ENCODE data around the gene RCC1.
"Not testable (repeated sequence)": the region's sequence is repeated elsewhere in the genome, so short reads cannot be mapped to it uniquely, and the experiment has no call there.

RCC1 gene

DNA sequence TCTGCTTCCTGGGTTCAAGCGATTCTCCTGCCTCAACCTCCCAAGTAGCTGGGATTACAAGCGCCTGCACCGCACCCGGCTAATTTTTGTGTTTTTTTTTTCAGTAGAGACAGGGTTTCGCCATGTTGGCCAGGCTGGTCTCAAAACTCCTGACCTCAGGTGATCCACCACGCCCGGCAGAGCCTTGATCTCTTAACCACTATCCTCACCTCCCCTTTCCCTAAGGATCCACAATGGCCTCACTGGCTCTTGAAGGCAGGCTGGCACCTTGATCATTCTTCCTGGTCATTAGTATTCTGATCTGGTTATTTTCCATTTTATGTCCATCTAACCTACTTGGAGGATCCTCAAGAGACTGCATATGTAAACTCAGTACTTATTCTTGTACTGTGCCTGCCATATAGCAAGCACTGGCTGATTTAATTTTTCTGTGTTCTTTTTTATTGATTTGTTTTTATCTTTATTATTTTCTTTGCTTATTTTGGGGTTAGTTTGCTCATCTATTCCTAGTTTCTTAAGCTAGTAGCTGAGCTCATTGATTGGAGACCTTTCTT lies 6.3 kb downstream of the RCC1 start:
- no peak for DNase-seq

DNA sequence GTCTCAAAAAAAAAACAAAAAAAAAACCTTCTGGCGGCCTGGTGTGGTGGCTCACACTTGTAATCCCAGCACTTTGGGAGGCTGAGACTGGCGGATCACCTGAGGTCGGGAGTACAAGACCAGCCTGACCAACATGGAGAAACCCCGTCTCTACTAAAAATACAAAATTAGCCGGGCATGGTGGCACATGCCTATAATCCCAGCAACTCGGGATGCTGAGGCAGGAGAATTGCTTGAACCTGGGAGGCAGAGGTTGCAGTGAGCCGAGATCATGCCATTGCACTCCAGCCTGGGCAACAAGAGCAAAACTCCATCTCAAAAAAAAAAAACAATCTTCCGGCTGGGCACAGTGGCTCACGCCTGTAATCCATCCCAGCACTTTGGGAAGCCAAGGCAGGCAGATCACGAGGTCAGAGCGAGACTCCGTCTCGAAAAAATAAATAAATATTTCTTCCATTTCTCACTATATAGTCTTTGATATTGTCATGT lies 8.6 kb downstream of the RCC1 start:
- not testable (repeated sequence) for DNase-seq

DNA sequence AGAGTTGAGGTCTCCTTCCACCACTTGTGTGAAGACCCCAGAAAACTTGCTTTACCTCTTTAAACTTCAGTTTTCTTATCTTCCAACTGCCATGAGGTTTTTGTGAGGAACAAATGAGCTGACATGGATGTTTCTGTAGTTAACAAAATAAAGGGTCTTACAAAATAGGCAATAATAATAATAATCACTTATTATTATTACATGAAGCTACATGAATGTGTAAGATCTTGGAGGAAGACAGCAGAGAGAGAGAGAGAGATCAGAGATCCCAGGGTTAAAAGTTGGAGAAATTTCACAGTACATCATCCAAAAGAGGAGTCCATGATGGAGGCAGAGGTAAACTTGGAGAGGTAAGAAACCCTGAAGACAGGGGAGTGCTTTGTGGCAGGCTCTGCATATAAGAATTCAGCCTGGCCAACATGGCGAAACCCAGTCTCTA lies 10.7 kb downstream of the RCC1 start:
- DNase-seq, result no peak

DNA sequence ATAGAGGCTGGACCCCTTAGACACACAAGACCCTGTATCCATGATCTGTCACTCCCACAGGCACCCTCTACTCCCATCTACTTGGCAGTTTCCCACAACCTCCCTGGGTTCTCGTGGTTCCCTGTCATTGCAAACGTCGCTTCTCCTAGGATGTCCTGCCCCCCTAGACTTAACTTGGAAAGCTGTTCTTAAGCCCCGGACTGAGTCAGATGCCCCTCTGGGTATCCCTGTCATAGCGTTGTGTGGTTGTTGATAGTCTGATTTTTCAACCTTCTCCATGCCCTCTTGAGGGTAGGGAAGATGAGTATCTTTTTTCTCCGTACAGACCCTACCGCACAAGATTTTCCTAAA lies 11.8 kb downstream of the RCC1 start:
- DNase-seq, result no peak

DNA sequence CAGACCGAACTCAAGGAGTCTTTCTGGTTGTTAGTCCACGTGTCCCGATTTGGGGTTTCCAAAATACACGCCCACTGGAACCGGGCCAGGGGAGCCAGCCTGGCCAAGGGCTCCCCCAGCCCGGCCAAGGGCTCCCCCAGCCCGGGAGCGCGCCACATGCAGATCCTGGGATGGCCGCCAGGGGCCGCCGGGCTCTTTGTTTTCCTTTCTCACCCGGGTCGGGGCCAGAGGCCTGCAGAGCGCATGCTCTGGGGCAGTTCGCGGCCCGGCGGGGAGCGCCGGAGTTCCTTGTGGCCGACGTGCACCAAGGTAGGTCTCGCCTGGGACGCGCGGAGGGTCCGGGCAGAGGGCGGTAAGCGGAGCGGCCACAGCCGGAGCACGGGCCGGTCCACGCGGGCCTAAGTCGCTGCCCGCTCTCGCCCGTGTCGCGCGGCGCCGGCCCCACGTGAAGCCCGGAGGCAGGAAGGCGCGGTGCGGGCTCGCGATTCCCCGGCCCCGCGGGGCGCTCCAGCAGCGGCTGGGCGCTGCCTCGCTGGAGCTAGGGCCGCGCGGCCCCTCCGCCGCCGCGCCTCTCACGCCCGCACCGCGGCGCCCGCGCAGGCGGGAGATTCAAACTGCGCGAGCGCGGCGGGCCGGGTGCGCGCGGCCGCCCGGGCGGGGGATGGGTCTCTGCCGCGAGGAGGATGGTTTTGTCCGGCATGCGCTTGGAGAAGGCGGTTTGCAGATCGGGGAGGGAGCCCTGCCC lies 12.3 kb downstream of the RCC1 start:
- peak; percentile 92 for DNase-seq

DNA sequence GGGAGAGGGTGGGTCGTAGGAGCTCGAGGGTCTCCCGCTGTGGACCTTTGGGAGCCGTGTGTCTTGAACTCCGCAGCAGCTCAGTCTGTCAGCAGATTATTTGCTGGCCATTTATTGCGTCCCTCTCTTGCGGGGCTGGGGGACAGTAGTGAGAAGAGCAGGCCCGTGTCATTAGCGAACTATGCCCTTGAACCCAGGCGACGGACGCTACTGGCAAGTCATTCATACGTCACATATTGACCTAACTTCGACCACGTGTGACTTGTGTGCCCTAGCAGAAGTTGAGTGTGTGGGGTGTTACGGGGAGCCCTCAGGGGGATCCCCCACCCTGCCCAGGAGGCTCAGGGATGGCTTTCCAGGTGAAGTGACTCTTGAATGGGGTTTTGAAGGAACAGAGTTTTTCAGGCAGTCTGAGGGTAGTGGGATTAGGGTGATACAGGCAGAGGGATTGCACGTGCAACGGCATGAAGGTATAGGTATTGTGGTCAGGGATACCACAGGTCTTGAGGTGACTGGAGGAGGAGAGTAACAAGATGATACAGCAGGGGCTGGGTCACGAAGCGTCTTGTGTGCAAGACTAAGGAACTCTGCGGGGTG lies 13.0 kb downstream of the RCC1 start:
- DNase-seq, result no peak

DNA sequence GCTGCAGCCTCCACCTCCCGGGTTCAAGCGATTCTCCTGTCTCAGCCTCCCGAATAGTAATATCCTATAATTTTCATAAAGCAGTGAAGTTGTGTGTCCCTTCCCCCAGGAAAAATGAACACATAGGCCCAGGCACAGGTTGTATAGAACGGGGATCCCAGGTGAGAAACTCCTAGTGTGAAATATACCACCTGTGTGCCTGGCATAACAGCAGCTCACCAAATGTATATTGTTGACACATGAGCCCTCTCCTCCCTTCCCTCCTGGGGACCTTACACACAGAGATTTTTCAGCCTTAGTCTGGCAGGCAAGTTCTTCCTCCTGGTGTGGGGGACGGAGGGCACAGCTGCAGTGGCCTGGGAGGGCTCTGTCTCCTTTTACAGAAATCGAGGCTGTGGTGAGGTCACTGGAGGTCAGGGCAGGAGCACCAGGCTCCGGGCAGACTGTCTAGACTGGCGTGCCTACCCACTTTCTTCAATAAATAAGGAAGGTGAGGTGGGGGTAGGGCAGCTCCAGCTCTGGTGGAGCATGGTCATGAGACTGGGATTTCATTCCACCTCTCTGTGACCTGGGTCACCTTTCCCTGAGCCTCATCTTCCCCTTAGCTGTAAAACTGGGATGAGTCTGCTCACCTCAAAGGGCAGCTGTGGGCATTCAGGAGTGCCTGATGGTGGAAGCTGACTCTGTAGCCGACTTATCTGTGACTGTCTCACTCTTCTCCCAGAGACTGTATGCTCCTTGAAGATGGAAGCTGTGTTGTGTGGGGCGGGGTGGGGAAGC lies 14.3 kb downstream of the RCC1 start:
- DNase-seq, result no peak

DNA sequence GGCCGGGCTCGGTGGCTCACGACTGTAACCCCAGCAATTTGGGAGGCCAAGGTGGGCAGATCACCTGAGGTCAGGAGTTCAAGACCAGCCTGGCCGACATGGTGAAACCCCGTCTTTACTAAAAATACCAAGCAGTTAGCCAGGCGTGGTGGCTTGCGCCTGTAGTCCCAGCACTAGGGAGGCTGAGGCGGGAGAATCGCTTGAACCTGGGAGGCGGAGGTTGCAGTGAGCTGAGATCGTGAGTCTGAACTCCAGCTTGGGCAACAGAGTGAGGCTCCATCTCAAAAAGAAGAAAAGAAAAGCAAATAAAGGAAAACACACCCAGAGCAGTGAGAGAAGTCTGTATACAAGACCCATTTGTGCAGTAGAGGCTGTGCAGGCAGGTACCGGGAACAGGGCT lies 15.0 kb downstream of the RCC1 start:
- not testable (repeated sequence) for DNase-seq

DNA sequence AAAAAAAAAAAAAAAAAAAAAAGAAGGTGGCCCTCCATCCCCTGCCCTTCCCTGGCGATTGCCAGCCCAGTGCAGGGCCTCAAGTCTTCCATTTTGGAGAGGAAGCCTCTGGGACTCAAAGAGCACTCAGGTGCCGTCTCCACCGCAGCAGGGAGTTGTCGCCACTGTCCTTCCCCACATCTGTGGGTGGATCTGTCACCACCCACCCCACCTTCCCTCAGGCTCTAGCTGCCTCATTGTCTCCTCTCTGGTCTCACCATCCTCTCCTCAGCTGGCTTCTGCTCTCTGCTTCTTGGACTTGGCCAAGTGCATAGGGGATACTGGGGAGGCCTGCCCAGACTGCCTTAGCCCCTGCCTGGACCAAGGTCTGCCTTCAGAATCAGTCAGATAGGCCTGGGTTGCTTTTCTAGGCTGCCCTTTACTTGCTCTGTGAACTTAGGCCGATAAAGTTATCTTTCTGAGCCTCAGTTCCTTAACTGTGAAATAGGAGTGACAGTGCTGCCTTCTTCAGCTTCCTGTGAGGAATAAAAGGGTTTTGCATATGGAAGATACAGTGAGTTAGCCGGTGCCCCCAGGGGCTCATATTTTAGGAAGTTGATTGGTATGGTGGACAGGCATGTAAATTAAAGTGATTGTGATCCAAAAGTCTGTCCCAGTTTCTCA lies 15.8 kb downstream of the RCC1 start:
- DNase-seq, result no peak

DNA sequence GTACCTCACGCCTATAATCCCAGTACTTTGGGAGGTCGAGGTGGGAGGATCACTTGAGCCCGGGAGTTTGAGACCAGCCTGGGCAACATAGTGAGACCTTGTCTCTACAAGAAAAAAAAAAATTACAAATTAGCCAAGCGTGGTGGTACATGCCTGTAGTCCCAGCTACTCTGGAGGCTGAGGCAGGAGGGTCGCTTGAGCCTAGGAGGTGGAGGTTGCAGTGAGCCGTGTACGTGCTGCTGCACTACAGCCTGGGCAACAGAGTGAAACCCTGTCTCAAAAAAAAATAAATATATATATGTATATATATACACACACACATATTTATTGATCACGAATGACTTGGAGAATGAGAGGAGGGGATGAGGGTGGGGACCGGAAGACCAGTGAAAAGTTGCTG lies 16.7 kb downstream of the RCC1 start:
- DNase-seq, result not testable (repeated sequence)

DNA sequence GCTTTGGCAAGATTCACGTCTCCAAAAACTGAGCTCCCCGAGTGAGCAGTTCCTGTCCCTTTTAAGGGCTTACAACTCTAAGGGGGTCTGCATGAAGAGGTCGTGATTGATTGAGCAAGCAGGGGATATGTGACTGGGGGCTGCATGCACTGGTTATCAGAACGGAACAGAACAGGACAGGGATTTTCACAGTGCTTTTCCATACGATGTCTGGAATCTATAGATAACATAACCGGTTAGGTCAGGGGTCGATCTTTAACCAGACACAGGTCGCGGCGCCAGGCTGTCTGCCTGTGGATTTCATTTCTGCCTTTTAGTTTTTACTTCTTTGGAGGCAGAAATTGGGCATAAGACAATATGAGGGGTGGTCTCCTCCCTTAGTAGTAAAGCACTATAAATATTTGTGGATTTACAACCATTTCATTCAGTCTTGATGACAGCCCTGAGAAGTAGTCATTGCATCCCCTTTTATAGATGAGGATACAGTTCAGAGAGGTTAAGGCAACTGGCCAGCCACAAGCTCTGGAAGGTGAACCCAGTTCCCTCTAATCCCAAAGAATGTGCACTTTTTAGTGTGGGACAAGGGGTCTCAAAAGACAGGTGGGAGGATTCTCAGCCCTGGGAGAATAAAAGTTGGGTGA lies 19.3 kb downstream of the RCC1 start:
- DNase-seq, result not testable (repeated sequence)

DNA sequence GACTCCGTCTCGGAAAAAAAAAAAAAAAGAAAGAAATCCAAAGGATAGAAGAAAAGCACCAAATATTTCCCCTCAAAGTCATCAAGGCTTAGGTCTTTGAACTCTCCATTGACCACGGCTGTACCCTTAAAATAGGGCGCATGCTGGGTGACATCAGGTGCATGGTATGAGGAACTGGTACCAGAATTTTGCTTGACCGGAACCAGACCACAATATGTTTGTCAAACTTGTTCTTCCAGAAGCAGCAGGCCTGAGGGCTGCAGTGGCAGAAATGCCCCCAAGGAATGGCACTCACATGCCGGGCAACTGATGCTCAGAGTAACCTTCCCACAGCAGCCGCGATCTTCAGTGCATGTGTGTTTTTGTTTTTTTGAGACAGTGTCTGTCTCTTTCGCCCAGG lies 21.0 kb downstream of the RCC1 start:
- DNase-seq, result no peak

DNA sequence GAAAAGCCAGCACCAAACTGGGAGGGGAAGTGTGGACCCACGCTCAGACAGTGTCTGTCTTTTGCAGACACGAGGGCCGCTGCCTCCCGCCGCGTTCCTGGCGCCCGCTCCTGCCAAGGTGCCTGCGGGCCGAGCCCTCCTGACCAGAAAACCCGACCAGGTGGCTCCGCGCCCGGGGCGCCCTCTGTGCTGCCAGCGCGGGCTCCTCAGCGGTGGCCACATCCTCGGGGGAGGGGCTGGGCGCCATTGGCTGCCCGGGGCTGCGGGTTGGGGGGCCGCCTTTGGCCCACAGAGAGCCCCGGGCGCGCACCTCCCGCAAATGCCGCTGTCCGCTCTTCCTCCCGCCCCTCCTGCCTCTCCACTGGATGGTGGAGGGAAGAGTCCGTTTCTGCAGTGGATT lies 24.6 kb downstream of the RCC1 start:
- no peak for DNase-seq

DNA sequence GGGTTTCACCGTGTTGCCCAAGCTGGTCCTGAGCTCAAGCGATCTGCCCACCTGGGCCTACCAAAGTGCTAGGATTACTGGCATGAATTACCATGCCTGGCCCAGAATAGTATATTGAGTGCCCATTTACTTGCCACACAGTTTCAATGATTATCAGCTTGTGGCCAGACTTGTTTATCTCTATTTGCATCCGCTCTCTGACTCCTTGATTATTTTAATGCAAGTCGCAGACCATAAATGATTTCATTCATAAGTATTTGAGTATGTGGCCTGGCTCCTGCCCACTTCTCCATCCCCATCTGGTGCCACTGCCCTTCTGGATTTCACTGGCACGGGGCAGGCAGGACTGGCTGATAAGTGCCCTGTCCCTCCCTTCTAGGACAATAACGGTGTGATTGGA lies 28.8 kb downstream of the RCC1 start:
- no peak for DNase-seq

DNA sequence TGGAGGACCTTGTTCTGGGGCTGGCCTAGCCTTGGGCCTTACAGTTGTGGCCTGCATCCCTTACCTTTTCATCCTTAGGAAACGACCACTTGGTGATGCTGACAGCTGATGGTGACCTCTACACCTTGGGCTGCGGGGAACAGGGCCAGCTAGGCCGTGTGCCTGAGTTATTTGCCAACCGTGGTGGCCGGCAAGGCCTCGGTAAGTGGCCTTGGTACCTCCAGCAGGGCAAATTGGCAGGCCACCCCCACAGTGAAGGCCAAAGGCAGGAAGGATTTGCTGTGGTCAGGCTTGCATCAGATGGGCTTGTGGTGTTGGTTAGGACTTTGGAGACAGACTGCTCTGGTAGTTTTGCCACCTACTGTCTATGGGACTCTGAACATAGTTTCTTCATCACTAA lies 29.3 kb downstream of the RCC1 start:
- DNase-seq, result no peak

DNA sequence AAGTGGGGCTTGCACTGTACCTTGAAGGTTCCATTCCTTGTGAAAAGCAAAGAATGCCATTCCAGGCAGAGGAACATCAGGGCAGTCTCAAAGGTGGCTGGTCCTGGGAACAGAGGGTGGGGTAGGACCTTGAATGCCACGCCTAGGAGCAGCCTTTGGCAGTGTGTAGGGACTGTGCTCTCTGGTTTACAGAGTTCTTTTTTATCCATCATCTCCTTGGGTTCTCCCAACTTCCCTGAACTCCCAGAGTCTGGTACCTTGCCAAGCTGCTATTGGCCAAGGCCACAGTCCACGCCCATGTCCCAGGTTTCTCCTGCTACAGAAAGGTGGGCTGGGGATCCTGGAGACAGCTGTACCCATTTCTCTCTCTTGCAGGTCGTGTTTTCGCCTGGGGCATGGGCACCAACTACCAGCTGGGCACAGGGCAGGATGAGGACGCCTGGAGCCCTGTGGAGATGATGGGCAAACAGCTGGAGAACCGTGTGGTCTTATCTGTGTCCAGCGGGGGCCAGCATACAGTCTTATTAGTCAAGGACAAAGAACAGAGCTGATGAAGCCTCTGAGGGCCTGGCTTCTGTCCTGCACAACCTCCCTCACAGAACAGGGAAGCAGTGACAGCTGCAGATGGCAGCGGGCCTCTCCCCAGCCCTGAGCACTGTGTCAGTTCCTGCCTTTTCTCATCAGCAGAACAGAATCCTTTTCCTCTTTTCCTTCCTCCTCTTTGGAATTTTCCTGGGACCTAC lies 31.8 kb downstream of the RCC1 start:
- DNase-seq, result no peak

DNA sequence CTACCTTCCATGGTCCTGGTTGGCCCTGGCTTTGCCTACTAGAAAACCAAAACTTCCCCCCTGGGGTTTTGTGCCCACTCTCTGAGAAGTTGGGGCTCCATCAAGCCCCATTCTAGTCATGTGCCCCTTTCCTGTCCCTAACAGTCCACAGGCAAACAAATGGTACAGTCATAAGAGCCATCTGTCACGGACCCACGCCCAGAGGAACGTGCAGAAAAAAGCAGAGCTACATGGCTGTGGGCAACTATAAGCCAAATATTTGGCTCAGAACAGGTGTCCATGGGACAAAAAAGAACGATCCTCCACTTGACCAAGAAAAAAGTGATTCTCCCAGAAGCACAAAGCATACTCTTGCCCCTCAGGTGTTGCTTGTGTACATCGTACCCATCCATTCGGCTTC lies 32.4 kb downstream of the RCC1 start:
- DNase-seq, result no peak

DNA sequence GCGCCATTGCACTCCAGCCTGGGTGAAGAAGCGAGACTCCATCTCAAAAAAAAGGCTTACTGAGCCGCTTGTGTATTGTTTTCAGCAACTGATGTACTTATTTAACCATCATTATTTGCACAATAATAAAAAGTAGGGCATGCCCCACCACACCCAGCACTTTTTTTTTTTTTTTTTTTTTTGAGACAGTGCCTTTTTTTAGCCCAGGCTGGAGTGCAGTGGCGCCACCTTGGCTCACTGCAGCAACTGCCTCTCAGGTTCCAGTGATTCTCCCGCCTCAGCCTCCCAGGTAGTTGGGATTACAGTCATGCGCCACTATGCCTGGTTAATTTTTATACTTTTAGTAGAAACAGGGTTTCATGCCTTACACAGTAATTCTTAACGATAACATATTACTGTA lies 34.8 kb downstream of the RCC1 start:
- no peak for DNase-seq

DNA sequence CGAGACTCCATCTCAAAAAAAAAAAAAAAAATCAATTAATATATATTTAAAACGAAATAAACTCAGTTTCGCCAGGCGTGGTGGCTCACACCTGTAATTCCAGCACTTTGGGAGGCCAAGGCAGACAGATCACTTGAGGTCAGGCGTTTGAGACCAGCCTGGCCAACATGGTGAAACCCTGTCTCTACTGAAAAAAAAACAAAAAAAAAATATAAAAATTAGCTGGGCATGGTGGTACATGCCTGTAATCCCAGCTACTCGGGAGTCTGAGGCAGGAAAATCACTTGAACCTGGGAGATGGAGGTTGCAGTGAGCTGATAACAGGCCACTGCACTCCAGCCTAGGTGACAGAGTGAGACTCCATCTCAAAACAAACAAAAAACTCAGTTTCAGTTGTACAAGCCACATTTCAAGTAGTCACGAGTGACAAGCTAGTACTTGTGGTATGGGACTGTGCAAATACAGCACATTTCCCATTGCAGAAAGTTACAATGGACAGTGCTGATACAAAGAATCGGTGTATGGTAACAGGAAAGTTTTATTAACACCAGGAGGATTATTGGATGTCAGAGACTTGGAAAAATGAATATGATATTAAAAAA lies 35.7 kb downstream of the RCC1 start:
- not testable (repeated sequence) for DNase-seq

DNA sequence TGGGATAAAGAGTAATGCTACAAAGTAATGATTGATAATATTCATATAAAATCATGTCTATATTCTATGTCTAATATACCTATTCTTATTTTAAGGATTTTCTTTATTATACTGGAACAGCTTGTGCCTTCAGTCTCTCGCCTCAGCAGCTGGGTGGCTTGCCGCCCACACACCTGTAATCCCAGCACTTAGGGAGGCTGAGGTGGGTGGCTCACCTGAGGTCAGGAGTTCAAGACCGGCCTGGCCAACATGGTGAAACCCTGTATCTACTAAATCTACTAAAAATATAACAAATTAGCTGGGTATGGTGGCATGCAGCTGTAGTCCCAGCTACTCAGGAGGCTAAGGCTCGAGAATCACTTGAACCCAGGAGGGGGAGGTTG lies 39.4 kb downstream of the RCC1 start:
- DNase-seq, result no peak

DNA sequence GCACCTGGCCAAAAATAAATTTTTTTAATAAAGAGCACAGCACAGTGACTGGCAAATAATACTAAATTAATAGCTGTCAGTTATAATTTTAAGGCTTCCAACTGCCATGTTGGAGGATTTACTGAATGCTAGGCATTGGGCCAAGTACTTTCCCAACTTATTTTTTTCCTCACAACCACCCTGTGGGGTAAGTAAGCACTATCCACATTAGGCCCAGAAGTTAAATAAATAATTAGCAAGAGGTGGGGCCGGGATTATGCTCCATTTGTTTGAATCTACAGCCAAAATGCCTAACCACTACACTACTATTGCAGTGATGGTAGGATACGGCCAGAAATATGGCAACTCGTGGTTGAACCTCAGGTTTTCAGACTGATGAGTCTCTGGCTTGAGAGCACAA lies 42.5 kb downstream of the RCC1 start:
- no peak for DNase-seq

DNA sequence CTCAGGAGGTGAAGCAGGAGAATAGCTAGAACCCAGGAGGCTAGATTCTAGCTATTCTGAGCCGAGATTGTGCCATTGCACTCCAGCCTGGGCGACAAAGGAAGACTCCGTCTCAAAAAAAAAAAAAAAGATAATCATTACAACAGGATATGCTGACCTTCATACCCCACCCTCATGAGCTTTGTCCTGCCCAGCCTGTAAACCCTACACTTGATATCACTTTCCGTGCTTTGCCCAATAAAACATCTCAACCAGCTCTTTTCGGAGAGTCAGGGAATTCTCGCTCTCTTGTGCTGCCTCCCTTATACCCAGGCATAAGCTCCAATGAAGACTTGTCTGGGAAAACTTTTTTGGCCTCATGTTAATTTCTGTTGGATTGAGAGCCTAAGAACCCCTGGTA lies 45.5 kb downstream of the RCC1 start:
- no peak for DNase-seq
